ENCODE measurements around the gene CHD2.

- no peak for TF ChIP-seq POLR2A (IDR thresholded peaks at IDR 0.05; ENCODE audit: low read depth, low read length)
- TF ChIP-seq EZH2 (IDR thresholded peaks at IDR 0.05; ENCODE audit: borderline replicate concordance, low read depth, low read length, severe bottlenecking): no peak
- TF ChIP-seq JUN (IDR thresholded peaks at IDR 0.05; ENCODE audit: borderline replicate concordance, insufficient read depth, insufficient read length, low read depth): no peak
- TF ChIP-seq POLR2AphosphoS5 (IDR thresholded peaks at IDR 0.05; ENCODE audit: insufficient read depth, low read depth, low read length): no peak
- no peak for TF ChIP-seq MAX (IDR thresholded peaks at IDR 0.05; ENCODE audit: insufficient read depth, insufficient read length)
- no peak for TF ChIP-seq CTCF (IDR thresholded peaks at IDR 0.05; ENCODE audit: extremely low read depth in 1 of 2, insufficient read depth in 1 of 2, low read depth in 1 of 2, low read length in 2 of 2)
- no peak for TF ChIP-seq FOS (IDR thresholded peaks at IDR 0.05; ENCODE audit: borderline replicate concordance, insufficient read depth, low read length)
These were observed 63.7 kb downstream of the CHD2 start for GRCh38 chr15:92963794-92964193.
